ES-I3 (cell line): Measurements from ENCODE around the gene KRT17.
"Not testable (repeated sequence)": the region's sequence is repeated elsewhere in the genome, so short reads cannot be mapped to it uniquely, and the experiment has no call there.

Source experiments
- H3K36me3 ChIP-seq: 2 replicates; pipeline ENCODE4 v1.6.1; 2013; ENCODE audit warnings: mild to moderate bottlenecking, low read length, control low read depth, moderate library complexity; ENCODE audit not compliant: insufficient read depth
- H3K4me1 ChIP-seq: 2 replicates; pipeline ENCODE4 v1.6.1; 2013; ENCODE audit warnings: mild to moderate bottlenecking, control low read depth, low read length; ENCODE audit not compliant: insufficient read depth
- H3K9ac ChIP-seq: 2 replicates; pipeline ENCODE4 v1.6.1; 2013; ENCODE audit warnings: low read depth, mild to moderate bottlenecking, low read length, moderate library complexity
- H3K9me3 ChIP-seq: 2 replicates; pipeline ENCODE4 v1.6.1; 2013; ENCODE audit warnings: mild to moderate bottlenecking, low read length, moderate library complexity; ENCODE audit not compliant: control insufficient read depth, insufficient read depth

Gene KRT17

DNA sequence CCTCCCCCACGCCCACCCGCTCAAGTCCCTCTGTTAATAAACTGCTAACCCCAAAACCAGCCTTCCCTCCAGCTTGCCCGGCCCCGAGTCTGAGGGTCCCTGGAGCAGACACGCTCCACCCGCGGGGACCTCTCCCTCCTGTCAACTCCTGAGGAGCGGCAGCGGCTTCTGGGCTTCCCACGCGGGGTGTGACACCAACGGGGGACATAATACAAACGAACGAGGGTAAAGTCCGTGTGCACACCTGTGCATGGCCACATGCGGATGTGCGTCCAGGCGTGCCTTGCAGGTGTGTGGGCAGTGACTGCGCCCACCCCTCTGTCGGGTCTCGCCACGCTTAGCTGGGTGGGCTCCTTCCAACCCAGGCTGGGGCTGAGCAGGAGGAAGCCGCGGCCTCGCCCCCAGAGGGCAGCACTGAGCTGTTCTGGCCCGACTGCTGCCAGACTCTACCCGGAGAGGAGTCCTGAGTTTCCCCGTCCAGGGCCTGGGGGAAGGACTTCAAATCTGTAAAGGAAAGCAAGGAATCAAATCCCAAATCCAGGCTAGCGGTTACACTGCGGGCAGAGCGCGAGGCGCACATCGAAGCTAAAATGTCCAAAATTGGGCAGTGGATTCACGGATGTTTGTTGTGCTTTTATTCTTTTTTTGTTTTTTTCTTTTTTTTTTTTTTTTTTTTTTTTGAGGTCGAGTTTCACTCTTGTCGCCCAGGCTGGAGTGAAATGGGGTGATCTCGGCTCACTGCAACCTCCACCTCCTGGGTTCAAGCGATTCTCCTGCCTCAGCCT lies 24.2 kb upstream of the KRT17 start:
- Histone ChIP-seq H3K9me3 (no peaks in the 10 kb centered on the region), H3K9ac (peak overlapping the region; percentile 55), H3K4me1 (peaks cover 5% of the 10 kb centered on the region; the same call in 1 of the 2 replicates), H3K36me3 (no peaks in the 10 kb centered on the region)

DNA sequence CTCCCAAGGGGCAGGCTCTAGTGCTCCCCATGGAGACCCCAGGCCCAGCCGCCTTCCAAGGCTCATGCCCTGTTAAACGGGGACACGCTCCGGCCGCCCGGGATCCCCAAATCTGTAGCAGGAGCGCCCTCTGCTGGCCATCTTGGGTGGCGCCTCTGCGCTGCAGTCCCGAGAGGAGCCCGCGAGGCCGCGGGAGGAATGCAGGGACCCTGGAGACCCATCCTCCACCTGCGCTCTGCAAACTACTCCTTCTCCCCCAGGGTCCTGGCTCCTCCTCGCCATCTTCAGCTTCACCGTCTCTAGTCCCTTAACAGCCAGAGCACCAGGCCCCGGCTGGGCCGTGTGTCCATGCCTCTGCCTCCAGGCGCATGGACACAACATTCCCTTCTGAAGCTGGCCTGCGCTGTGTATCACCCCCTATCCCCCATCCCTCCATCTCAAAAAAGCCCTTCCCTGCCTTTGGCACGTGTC lies 23.6 kb upstream of the KRT17 start:
- peaks cover 5% of the 10 kb centered on the region; the same call in 1 of the 2 replicates for H3K4me1 ChIP-seq
- no peaks in the 10 kb centered on the region for H3K36me3 ChIP-seq
- no peaks in the 10 kb centered on the region for H3K9me3 ChIP-seq
- peak overlapping the region; percentile 55; the same call in 1 of the 2 replicates for H3K9ac ChIP-seq

DNA sequence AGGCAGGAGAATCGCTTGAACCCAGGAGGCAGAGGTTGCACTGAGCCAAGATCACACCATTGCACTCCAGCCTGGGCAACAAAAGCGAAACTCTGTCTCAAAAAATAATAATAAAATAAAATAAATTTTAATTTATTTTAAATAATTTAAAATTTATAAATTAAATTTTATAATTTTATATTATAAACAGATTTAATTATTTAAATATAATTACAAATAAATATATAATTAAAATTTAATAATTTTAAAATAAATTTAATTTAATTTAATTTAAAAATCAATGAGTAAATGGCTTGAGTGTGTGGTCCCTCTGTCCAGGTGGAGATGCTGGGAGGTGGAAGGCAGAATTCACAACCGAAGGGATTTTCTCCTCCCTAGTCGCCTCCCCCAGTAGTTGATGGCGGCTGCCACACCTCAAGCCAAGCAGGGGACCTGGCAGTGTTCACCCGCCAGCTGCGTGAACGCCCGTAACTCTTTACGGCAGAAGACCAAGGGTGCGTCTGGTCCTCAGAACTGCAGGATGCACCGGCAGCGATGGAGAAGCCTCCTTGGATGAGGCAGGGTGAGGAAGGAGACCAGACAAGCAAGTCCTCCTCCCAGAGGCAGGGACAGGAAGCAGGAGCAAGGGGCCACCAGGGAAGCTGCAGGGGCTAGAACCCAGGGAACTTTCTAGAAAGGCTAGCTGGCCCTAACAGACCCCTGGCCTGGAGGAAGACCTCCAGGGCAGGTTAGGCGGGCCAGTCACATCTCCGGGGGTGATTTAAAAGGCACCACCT lies 22.9 kb upstream of the KRT17 start:
- H3K4me1 ChIP-seq = peaks cover 5% of the 10 kb centered on the region; the same call in 1 of the 2 replicates
- no peaks in the 10 kb centered on the region for H3K36me3 ChIP-seq
- H3K9ac ChIP-seq = no peak overlapping the region
- no peaks in the 10 kb centered on the region for H3K9me3 ChIP-seq

- H3K9ac ChIP-seq = no peak overlapping the region
- H3K36me3 ChIP-seq = no peaks in the 10 kb centered on the region
- H3K4me1 ChIP-seq = peaks cover 3% of the 10 kb centered on the region; the same call in 1 of the 2 replicates
These were observed 18.1 kb upstream of the KRT17 start for GRCh38 chr17:41642252-41643156.

DNA sequence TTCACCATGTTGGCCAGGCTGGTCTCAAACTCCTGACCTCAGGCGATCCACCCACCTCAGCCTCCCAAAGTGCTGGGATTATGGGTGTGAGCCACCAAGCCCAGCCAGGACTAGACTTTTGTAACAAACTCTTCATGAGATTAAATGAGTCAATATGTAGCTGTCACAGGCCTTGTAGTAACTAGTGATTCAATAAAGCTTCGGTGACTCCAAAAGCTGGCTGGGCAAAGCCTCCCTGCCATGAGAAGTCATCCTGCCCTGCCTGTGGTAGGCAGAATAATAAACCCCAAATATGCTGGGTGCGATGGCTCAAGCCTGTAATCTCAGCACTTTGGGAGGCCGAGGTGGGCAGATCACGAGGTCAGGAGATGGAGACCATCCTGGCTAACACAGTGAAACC lies 16.2 kb upstream of the KRT17 start:
- H3K9ac ChIP-seq, H3K4me1 ChIP-seq, H3K36me3 ChIP-seq, H3K9me3 ChIP-seq: not testable (repeated sequence)

More at GRCh38 chr17:41642252-41643156, 18.1 kb upstream of the KRT17 start:
- H3K9me3 ChIP-seq = no peaks in the 10 kb centered on the region

- no peaks in the 10 kb centered on the region for H3K9me3 ChIP-seq
- H3K4me1 ChIP-seq = peaks cover 12% of the 10 kb centered on the region; the same call in 1 of the 2 replicates
- H3K9ac ChIP-seq = no peak overlapping the region
- H3K36me3 ChIP-seq = no peaks in the 10 kb centered on the region
These were observed 15.4 kb upstream of the KRT17 start for GRCh38 chr17:41639492-41640473.

DNA sequence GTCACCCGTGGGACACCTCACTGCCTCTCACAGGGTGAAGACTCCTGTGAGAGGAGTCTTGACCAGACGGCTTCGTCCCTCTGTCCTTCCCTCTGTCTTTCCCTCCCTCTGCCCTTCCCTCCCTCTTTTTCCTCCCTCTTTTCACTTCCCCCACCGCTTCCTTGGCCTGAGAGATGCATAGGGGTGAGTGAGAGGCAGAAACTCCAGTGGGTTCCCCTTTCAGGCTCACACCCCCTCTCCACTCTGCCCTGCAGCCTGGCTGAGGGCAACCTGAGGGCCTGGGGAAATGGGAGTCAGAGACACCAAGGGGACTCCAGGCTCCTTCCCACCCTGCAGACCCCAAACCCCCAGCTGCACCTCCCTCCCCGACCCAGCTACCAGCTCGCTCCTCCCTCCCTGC lies 14.6 kb upstream of the KRT17 start:
- Histone ChIP-seq H3K36me3 (no peaks in the 10 kb centered on the region), H3K4me1 (peaks cover 13% of the 10 kb centered on the region; the same call in 1 of the 2 replicates), H3K9me3 (no peaks in the 10 kb centered on the region), H3K9ac (no peak overlapping the region)

GRCh38 chr17:41638194-41638593 lies 13.8 kb upstream of the KRT17 start:
- H3K36me3 ChIP-seq = no peaks in the 10 kb centered on the region
- no peak overlapping the region for H3K9ac ChIP-seq
- H3K9me3 ChIP-seq = no peaks in the 10 kb centered on the region
- peaks cover 13% of the 10 kb centered on the region; the same call in 1 of the 2 replicates for H3K4me1 ChIP-seq

DNA sequence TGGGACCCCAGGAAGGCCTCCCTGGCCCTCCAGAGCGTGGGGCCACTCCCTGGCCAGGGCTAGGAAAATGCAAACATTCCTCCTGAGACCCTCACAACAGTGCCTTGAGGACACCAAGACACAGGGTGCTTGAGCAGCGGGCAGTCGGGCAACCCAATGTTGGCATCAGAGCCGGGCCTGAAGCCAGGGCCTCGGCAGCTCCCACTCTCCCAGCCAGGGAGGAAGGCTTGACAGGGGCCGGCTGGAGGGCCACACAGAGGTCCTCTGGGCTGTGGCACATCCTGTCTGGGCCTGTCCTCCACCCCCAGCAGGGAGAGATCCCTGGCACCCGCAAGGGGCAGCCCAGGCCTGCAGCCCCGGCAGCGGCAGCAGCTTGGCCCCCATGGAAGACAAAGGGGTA lies 12.3 kb upstream of the KRT17 start:
- H3K4me1 ChIP-seq = peaks cover 13% of the 10 kb centered on the region; the same call in 1 of the 2 replicates
- no peak overlapping the region for H3K9ac ChIP-seq
- no peaks in the 10 kb centered on the region for H3K9me3 ChIP-seq
- no peaks in the 10 kb centered on the region for H3K36me3 ChIP-seq

DNA sequence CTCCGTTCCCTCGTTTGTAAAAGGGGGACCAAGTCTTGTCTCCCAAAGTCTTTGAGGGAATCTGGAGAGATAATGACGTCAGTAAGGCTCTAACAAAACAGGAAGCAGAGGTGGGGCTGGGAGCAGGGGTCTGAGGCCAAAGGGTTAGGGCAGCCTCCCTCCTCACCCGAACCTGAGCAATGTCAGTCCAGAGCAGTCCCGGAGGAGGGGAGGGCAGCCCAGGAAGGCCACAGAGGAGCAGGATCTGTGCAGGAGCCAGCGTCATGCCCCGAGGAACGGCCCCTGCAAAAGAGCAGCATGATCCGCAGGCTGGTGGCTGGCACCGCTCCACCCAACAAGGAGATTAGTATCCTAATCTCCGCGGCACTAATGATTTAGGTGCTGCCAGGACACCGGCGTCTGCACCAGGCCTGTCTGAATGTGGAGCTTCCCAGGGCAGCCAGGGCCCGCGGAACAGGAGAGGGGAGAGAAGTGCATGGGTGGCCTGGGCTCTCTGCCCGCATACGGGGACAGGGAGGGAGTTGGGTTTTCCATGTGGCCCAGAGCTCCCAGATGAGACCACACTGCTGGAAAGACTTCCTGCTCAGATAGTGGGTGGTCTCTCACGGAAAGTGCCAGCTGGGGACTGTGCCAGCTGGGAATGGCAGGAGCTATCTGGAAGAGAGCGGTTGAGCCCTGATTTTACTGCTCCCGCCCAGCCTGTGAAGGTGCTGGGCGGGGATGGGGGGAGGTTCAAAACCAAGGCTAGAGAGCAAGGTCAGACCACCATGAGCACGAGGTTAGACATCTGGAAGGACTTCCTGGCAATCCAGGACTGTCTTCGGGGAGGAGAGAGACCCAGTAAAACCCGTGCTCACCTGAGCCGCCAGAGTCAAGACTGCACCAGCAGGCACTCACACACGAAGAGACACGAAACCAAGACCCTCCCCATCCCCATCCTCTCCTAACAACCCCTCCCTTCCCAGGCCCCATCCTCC lies 11.0 kb upstream of the KRT17 start:
- Histone ChIP-seq H3K4me1 (peaks cover 13% of the 10 kb centered on the region; the same call in 1 of the 2 replicates), H3K36me3 (no peaks in the 10 kb centered on the region), H3K9me3 (no peaks in the 10 kb centered on the region), H3K9ac (no peak overlapping the region)

DNA sequence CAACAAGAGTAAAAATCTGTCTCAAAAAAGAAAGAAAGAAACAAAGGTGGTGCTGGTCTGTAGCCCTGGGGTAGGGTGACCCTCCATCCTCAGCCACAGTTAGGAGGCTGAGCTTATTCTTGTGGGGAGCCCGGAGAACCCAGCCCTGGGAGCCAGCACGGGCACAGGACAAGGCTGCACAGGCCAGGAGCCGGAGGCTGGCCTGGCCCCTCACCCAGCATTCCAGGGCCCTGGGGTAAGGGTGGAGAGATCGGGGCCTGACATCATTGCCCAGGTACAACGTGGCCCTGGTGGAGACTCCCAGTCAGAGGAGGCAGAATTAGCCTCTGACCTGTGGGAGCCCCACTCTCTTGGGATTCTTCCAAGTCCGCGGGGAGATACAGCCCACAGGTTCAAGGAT lies 10.3 kb upstream of the KRT17 start:
- H3K36me3 ChIP-seq = no peaks in the 10 kb centered on the region

GRCh38 chr17:41633556-41634199 lies 9.3 kb upstream of the KRT17 start:
- Histone ChIP-seq H3K36me3 (no peaks in the 10 kb centered on the region), H3K9ac (no peak overlapping the region), H3K9me3 (no peaks in the 10 kb centered on the region), H3K4me1 (peaks cover 13% of the 10 kb centered on the region; the same call in 1 of the 2 replicates)

More for the DNA sequence above, 10.3 kb upstream of the KRT17 start:
- no peak overlapping the region for H3K9ac ChIP-seq
- H3K4me1 ChIP-seq = peaks cover 13% of the 10 kb centered on the region; the same call in 1 of the 2 replicates
- no peaks in the 10 kb centered on the region for H3K9me3 ChIP-seq
